Type B pancreatic cell (in vitro differentiated cells): ENCODE data around the gene PAPSS1. TPM values are rescaled to one million over a fixed set of nuclear protein-coding genes. Genes with fewer than 3 reads are reported as not detected.

ENCODE experiments used
- DNase-seq: peaks from one replicate; pipeline ENCODE4 v3.0.0; 2021; ENCODE audit warnings: mixed read lengths; ENCODE audit not compliant: unreplicated experiment; ENCODE audit errors: extremely low spot score
- H3K27ac Mint-ChIP-seq: 2 replicates; pipeline ENCODE4 v1.8.0; 2021; ENCODE audit warnings: mild to moderate bottlenecking, mixed read lengths
- H3K27me3 Mint-ChIP-seq: 2 replicates; pipeline ENCODE4 v1.8.0; 2021; ENCODE audit warnings: mixed read lengths
- H3K36me3 Mint-ChIP-seq: 2 replicates; pipeline ENCODE4 v1.8.0; 2021; ENCODE audit warnings: mixed read lengths
- H3K4me1 Mint-ChIP-seq: one replicate; pipeline ENCODE4 v1.8.0; 2021; ENCODE audit warnings: mixed read lengths; ENCODE audit not compliant: unreplicated experiment
- H3K4me3 Mint-ChIP-seq: 2 replicates; pipeline ENCODE4 v1.8.0; 2021; ENCODE audit warnings: mild to moderate bottlenecking, mixed read lengths
- H3K9me3 Mint-ChIP-seq: 2 replicates; pipeline ENCODE4 v1.8.0; 2021; ENCODE audit warnings: mixed read lengths
- total RNA-seq: library from RNA; stranded (reverse); gene quantifications from 2 replicates; pipeline ENCODE4 v1.2.1, GENCODE V29; 2021; ENCODE audit warnings: low replicate concordance
- TF ChIP-seq, protein P1 (sequence below): fragments of 200-600 bp; sonication (generic); conservative IDR thresholded peaks from 2 replicates; pipeline ENCODE4 v1.5.0; 2021; ENCODE audit warnings: antibody characterized with exemption, mild to moderate bottlenecking

The PAPSS1 gene
- total RNA-seq, 1 donor from 2014 or later: 82.0 TPM

DNA sequence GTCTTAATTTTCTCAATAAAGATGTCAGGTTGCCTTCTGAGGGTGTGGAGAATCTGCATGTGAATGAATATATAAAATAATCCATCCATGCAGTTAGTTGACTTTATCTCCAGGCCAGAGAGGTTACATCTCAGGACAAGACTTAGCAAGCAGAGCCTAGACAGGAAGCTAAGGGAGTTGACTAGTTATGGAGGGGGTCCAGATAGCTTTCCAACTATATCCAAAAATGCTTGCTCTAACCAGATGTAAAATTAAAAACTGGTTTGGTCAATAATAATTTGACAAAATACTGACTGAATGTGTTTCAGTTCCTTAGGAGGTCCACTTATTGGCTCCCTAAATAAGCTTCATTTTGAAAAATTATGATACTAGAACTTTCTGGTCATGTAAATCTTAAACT lies 101.4 kb downstream of the PAPSS1 start:
- peaks cover 11% of the 10 kb centered on the region for H3K9me3 Mint-ChIP-seq
- H3K27me3 Mint-ChIP-seq: no peaks in the 10 kb centered on the region
- peaks cover 35% of the 10 kb centered on the region for H3K36me3 Mint-ChIP-seq
- no peak for DNase-seq
- H3K4me1 Mint-ChIP-seq: peaks cover 5% of the 10 kb centered on the region
- H3K27ac Mint-ChIP-seq: no peak overlapping the region
- H3K4me3 Mint-ChIP-seq: no peak overlapping the region
- TF ChIP-seq, protein P1, sequence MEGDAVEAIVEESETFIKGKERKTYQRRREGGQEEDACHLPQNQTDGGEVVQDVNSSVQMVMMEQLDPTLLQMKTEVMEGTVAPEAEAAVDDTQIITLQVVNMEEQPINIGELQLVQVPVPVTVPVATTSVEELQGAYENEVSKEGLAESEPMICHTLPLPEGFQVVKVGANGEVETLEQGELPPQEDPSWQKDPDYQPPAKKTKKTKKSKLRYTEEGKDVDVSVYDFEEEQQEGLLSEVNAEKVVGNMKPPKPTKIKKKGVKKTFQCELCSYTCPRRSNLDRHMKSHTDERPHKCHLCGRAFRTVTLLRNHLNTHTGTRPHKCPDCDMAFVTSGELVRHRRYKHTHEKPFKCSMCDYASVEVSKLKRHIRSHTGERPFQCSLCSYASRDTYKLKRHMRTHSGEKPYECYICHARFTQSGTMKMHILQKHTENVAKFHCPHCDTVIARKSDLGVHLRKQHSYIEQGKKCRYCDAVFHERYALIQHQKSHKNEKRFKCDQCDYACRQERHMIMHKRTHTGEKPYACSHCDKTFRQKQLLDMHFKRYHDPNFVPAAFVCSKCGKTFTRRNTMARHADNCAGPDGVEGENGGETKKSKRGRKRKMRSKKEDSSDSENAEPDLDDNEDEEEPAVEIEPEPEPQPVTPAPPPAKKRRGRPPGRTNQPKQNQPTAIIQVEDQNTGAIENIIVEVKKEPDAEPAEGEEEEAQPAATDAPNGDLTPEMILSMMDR: no peak

- Mint-ChIP-seq H3K4me1 (peaks cover 5% of the 10 kb centered on the region), H3K27ac (no peak overlapping the region), H3K4me3 (no peak overlapping the region), H3K9me3 (no peaks in the 10 kb centered on the region), H3K36me3 (peaks cover 32% of the 10 kb centered on the region), H3K27me3 (no peaks in the 10 kb centered on the region)
- TF ChIP-seq, protein P1: no peak
- DNase-seq: no peak
These were observed 103.1 kb downstream of the PAPSS1 start for GRCh38 chr4:107616838-107617389.

DNA sequence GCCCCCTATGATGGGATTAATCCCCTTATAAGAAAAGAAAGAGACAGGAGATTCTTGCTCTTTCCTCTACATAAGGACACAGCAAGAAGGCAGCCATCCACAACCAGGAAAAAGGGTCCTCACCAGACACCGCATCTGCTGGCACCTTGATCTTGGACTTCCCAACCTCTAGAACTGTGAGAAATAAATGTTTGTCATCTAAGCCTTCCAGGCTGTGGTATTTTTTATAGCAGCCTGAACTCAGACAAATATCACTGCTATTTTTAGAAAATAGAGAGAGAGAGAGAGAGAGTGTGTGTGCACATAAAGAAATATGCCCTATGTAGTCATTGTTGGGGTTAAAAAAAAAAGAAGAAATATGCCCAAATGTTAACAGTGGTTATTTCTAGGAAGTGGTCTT lies 104.2 kb downstream of the PAPSS1 start:
- H3K4me3 Mint-ChIP-seq: no peak overlapping the region
- TF ChIP-seq, protein P1: no peak
- DNase-seq: no peak
- H3K4me1 Mint-ChIP-seq: peaks cover 5% of the 10 kb centered on the region
- no peak overlapping the region for H3K27ac Mint-ChIP-seq
- H3K9me3 Mint-ChIP-seq: no peaks in the 10 kb centered on the region
- peaks cover 35% of the 10 kb centered on the region for H3K36me3 Mint-ChIP-seq
- no peaks in the 10 kb centered on the region for H3K27me3 Mint-ChIP-seq

GRCh38 chr4:107603430-107603829 lies 116.6 kb downstream of the PAPSS1 start:
- TF ChIP-seq, protein P1: no peak
- no peaks in the 10 kb centered on the region for H3K27me3 Mint-ChIP-seq
- no peaks in the 10 kb centered on the region for H3K36me3 Mint-ChIP-seq
- no peaks in the 10 kb centered on the region for H3K9me3 Mint-ChIP-seq
- H3K4me3 Mint-ChIP-seq: no peak overlapping the region
- peaks cover 12% of the 10 kb centered on the region for H3K4me1 Mint-ChIP-seq
- DNase-seq: no peak
- no peak overlapping the region for H3K27ac Mint-ChIP-seq

DNA sequence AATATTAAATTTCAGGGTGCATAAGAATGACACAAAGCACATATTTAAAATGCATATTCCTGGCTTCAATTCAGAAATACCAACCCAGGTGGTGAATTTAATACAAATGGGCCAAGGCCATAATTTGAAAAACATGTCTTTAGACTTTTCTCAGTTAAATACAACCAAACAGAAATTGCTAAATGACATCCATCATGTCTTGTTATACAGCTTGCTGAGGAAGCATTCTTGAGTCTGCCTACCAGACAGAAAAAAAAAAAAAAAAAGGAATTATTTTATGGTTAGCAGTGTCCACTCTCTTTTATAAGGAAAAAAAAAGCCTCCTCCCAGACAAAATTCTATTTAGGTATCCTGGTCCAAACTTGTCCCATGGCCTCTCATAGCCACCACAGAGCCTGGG lies 119.1 kb downstream of the PAPSS1 start:
- Mint-ChIP-seq H3K27ac (no peak overlapping the region), H3K36me3 (no peaks in the 10 kb centered on the region), H3K4me1 (peaks cover 12% of the 10 kb centered on the region), H3K9me3 (peaks cover 3% of the 10 kb centered on the region), H3K27me3 (no peaks in the 10 kb centered on the region), H3K4me3 (no peak overlapping the region)
- TF ChIP-seq, protein P1: no peak
- no peak for DNase-seq

DNA sequence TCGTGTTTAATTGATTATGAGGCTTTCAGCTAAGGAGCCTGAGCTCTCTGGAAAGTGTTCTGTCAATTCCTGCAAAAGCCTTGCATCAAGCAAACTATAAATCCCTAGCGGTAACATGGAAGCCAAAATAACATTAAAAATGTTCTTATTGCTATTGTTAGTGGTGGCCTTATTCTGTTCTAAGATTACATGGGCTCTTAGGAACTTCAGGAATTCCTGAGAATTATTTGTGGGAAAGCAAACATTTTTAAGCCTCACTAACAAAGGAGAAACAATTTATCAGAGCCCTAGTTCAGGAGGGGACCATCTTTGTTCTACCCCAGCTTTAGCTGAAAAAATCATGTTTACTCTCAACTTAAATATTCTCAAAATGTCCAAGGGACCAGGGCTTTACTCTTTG lies 119.6 kb downstream of the PAPSS1 start:
- Mint-ChIP-seq H3K27ac (no peak overlapping the region), H3K4me3 (no peak overlapping the region), H3K9me3 (peaks cover 3% of the 10 kb centered on the region), H3K4me1 (peaks cover 12% of the 10 kb centered on the region), H3K36me3 (no peaks in the 10 kb centered on the region), H3K27me3 (no peaks in the 10 kb centered on the region)
- TF ChIP-seq, protein P1: no peak
- no peak for DNase-seq
